ENCODE measurements around the gene FRMD5. TPM values are rescaled to one million over a fixed set of nuclear protein-coding genes. Genes with fewer than 3 reads are reported as not detected.

FRMD5 gene
- total and polyA plus RNA-seq, 7 donors: under 0.01 to 0.01 TPM; not detected in 5

GRCh38 chr15:44144184-44144583, 50.9 kb downstream of the FRMD5 start:
- ATAC-seq (no peak), DNase-seq (no peak)
- H3K27me3 ChIP-seq (ENCODE audit: insufficient read depth in 3 of 3, low read length in 2 of 3): peaks cover 0 to 11% (median 2%) of the 10 kb centered on the region in 3 donors
- no peaks in the 10 kb centered on the region for H3K4me1 ChIP-seq
- H3K4me3 ChIP-seq: no peak overlapping the region
- no peak overlapping the region for H3K27ac ChIP-seq
- no peaks in the 10 kb centered on the region for H3K36me3 ChIP-seq (ENCODE audit: insufficient read depth in 1 of 2, low read depth in 1 of 2)
- WGBS, 3 donors: 41 to 51% (median 43%) methylated on average over 1 of the region's 1 CpG
- intact Hi-C loops (cut with DNase I): no loop called here
- H3K9me3 ChIP-seq: no peaks in the 10 kb centered on the region
- TF ChIP-seq CTCF (IDR thresholded peaks at IDR 0.05): no peak

- no peak overlapping the region for H3K27ac ChIP-seq
- H3K27me3 ChIP-seq (ENCODE audit: insufficient read depth in 3 of 3, low read length in 2 of 3): peaks cover 0 to 3% (median 2%) of the 10 kb centered on the region in 3 donors
- ATAC-seq (no peak), DNase-seq (no peak)
- no peaks in the 10 kb centered on the region for H3K36me3 ChIP-seq (ENCODE audit: insufficient read depth in 1 of 2, low read depth in 1 of 2)
- no peak for TF ChIP-seq CTCF (IDR thresholded peaks at IDR 0.05)
- no peaks in the 10 kb centered on the region for H3K4me1 ChIP-seq
- no peaks in the 10 kb centered on the region for H3K9me3 ChIP-seq
- intact Hi-C loops (cut with DNase I): no loop called here
- 62 to 74% (median 73%) methylated on average over 1 of the region's 1 CpG for WGBS, 3 donors
- no peak overlapping the region for H3K4me3 ChIP-seq
These were observed 57.3 kb downstream of the FRMD5 start for GRCh38 chr15:44137750-44138149.

- Histone ChIP-seq H3K36me3 (ENCODE audit: insufficient read depth in 1 of 2, low read depth in 1 of 2) (no peaks in the 10 kb centered on the region), H3K4me1 (no peaks in the 10 kb centered on the region), H3K27me3 (ENCODE audit: insufficient read depth in 3 of 3, low read length in 2 of 3) (peaks cover 0 to 2% (median 0%) of the 10 kb centered on the region in 3 donors), H3K4me3 (no peak overlapping the region), H3K27ac (no peak overlapping the region), H3K9me3 (no peaks in the 10 kb centered on the region)
- 47 to 53% (median 50%) methylated on average over 3 of the region's 3 CpGs for WGBS, 3 donors
- intact Hi-C loops (cut with DNase I): no loop called here
- ATAC-seq (no peak), DNase-seq (no peak)
- no peak for TF ChIP-seq CTCF (IDR thresholded peaks at IDR 0.05)
These were observed 58.0 kb downstream of the FRMD5 start for GRCh38 chr15:44136991-44137477.

GRCh38 chr15:44132057-44132456, 63.0 kb downstream of the FRMD5 start:
- intact Hi-C loops (cut with DNase I): no loop called here
- WGBS, 3 donors: 79 to 86% (median 82%) methylated on average over 10 of the region's 10 CpGs
- H3K9me3 ChIP-seq: no peaks in the 10 kb centered on the region
- H3K36me3 ChIP-seq (ENCODE audit: insufficient read depth in 1 of 2, low read depth in 1 of 2): no peaks in the 10 kb centered on the region
- no peak for TF ChIP-seq CTCF (IDR thresholded peaks at IDR 0.05)
- H3K4me1 ChIP-seq: no peaks in the 10 kb centered on the region
- no peak overlapping the region for H3K27ac ChIP-seq
- no peaks in the 10 kb centered on the region for H3K27me3 ChIP-seq (ENCODE audit: insufficient read depth in 3 of 3, low read length in 2 of 3)
- ATAC-seq (no peak), DNase-seq (no peak)
- no peak overlapping the region for H3K4me3 ChIP-seq

GRCh38 chr15:44130778-44131177, 64.3 kb downstream of the FRMD5 start:
- intact Hi-C loops (cut with DNase I): no loop called here
- no peak for TF ChIP-seq CTCF (IDR thresholded peaks at IDR 0.05)

More at GRCh38 chr15:44130778-44131177, 64.3 kb downstream of the FRMD5 start:
- Histone ChIP-seq H3K27ac (no peak overlapping the region), H3K4me1 (no peaks in the 10 kb centered on the region), H3K36me3 (ENCODE audit: insufficient read depth in 1 of 2, low read depth in 1 of 2) (no peaks in the 10 kb centered on the region), H3K27me3 (ENCODE audit: insufficient read depth in 3 of 3, low read length in 2 of 3) (no peaks in the 10 kb centered on the region), H3K9me3 (no peaks in the 10 kb centered on the region), H3K4me3 (no peak overlapping the region)
- DNase-seq (no peak), ATAC-seq (no peak)

Measured in psoas muscle (tissue), 8 donors.